Esophagus muscularis mucosa (tissue), 4 donors: ENCODE measurements around the gene RASGRF2. TPM values are rescaled to one million over a fixed set of nuclear protein-coding genes. Genes with fewer than 3 reads are reported as not detected.

Source experiments
- DNase-seq: peaks from one replicate; pipeline ENCODE4 v3.0.0-alpha.2; 2017; ENCODE audit errors: extremely low spot score
- H3K27ac ChIP-seq, 4 donors: fragments of 200-600 bp; sonication (generic); replicated peaks in 1 of 4; 1 replicate in 3 of 4; 2 replicates in 1 of 4; pipeline ENCODE4 v1.5.1; 2016 to 2019; ENCODE audit warnings: mild to moderate bottlenecking in 1 of 4
- H3K27me3 ChIP-seq, 4 donors: fragments of 200-600 bp; sonication (generic); one replicate each; pipeline versions ENCODE4 v1.5.1 to v1.6.0; 2016 to 2019
- H3K36me3 ChIP-seq, 4 donors: fragments of 200-600 bp; sonication (generic); one replicate each; pipeline ENCODE4 v1.5.1; 2016 to 2019
- H3K4me1 ChIP-seq, 4 donors: fragments of 200-600 bp; sonication (generic); one replicate each; pipeline ENCODE4 v1.5.1; 2016 to 2019
- H3K4me3 ChIP-seq, 4 donors: fragments of 200-600 bp; sonication (generic); 1 replicate in 2 of 4; 2 replicates in 2 of 4; pipeline ENCODE4 v1.5.1; 2016 to 2019; ENCODE audit warnings: mild to moderate bottlenecking in 4 of 4, moderate library complexity in 1 of 4
- H3K9me3 ChIP-seq, 4 donors: fragments of 200-600 bp; sonication (generic); 1 replicate in 3 of 4; 2 replicates in 1 of 4; pipeline ENCODE4 v1.5.1; 2016 to 2019
- CTCF ChIP-seq, 3 experiments: fragments of 200-600 bp in 2 of 3; fragments of 450-650 bp in 1 of 3; sonication (generic) in 2 of 3; IDR thresholded peaks; one replicate each; pipeline ENCODE4 v1.5.1; 2017 to 2019; ENCODE audit warnings: antibody characterized with exemption in 3 of 3, mild to moderate bottlenecking in 2 of 3, moderate library complexity in 1 of 3
- EP300 ChIP-seq: sonication (generic); formaldehyde crosslinking; IDR thresholded peaks from one replicate; pipeline ENCODE4 v1.6.1; 2017; ENCODE audit warnings: antibody characterized with exemption
- POLR2A ChIP-seq: fragments of 450-650 bp; IDR thresholded peaks from one replicate; pipeline ENCODE4 v1.6.1; 2017; ENCODE audit warnings: antibody characterized with exemption, moderate library complexity, mild to moderate bottlenecking, low read depth
- POLR2AphosphoS5 ChIP-seq, 2 donors: sonication (generic); formaldehyde crosslinking; IDR thresholded peaks; one replicate each; pipeline ENCODE4 v1.6.1; 2017; ENCODE audit warnings: antibody characterized with exemption in 2 of 2
- WGBS: methylation state at CpG from one replicate; pipeline ENCODE4 v1.1.5; 2018; 5-methylcytosine and 5-hydroxymethylcytosine counted together
- intact Hi-C: fragments of 100-400 bp; cut with DNase I; formaldehyde crosslinking; loops from one replicate; pipeline ENCODE4 v1.15.1; 2023
- total RNA-seq, 4 donors: library from RNA; depleted of rRNA; stranded (reverse); fragments of >200 nt; gene quantifications; one replicate each; pipeline versions ENCODE4 v1.1.0 to v1.2.1, GENCODE V29; 2016

Gene RASGRF2
- total RNA-seq, 4 donors from 2014 or later = 4.2 to 7.6 (median 5.9) TPM

GRCh38 chr5:81233080-81233634 is 273.0 kb downstream of the RASGRF2 start, which contains the start of gene CKMT2:
CKMT2 (plus strand) TSS chr5:81233322; CDS start chr5:81251133, 17,811 bp downstream.
- peak; percentile 94 for DNase-seq
- TF ChIP-seq POLR2AphosphoS5 (IDR thresholded peaks at IDR 0.05) (peak; percentile 69 to 73), CTCF (IDR thresholded peaks at IDR 0.05) (no peak), EP300 (no peak), POLR2A (peak; percentile 57)
- Histone ChIP-seq H3K36me3 (no peaks in the 10 kb centered on the region), H3K9me3 (no peaks in the 10 kb centered on the region), H3K4me1 (peaks cover 31 to 43% (median 43%) of the 10 kb centered on the region in 4 donors), H3K4me3 (peak within 1 kb of the TSS; percentile 45 to 57 (median 50)), H3K27ac (peak within 1 kb of the TSS; percentile 77 to 86 (median 82)), H3K27me3 (no peaks in the 10 kb centered on the region)
- WGBS = 18% methylated on average over 8 of the region's 28 CpGs
- intact Hi-C loops = loop anchor here (5.0 kb wide), 1 partner anchor 69 kb away; the partner anchor contains the start of gene ZCCHC9

GRCh38 chr5:81234299-81234698 is 274.1 kb downstream of the RASGRF2 start:
- intact Hi-C loops = loop anchor here (5.0 kb wide), 1 partner anchor 68 kb away; the partner anchor contains the start of gene ZCCHC9
- 91% methylated on average over 6 of the region's 7 CpGs for WGBS
- H3K36me3 ChIP-seq = no peaks in the 10 kb centered on the region
- peak overlapping the region; percentile 77 to 86 (median 82) for H3K27ac ChIP-seq
- H3K27me3 ChIP-seq = no peaks in the 10 kb centered on the region
- no peak for DNase-seq
- no peaks in the 10 kb centered on the region for H3K9me3 ChIP-seq
- H3K4me3 ChIP-seq = no peak overlapping the region
- H3K4me1 ChIP-seq = peaks cover 31 to 46% (median 43%) of the 10 kb centered on the region in 4 donors
- no peak for TF ChIP-seq EP300
- no peak for TF ChIP-seq CTCF (IDR thresholded peaks at IDR 0.05)
- no peak for TF ChIP-seq POLR2A
- no peak for TF ChIP-seq POLR2AphosphoS5 (IDR thresholded peaks at IDR 0.05)

GRCh38 chr5:81234801-81235200 is 274.6 kb downstream of the RASGRF2 start:
- intact Hi-C loops = loop anchor here (5.0 kb wide), 1 partner anchor 68 kb away; the partner anchor contains the start of gene ZCCHC9
- H3K4me1 ChIP-seq = peaks cover 31 to 51% (median 43%) of the 10 kb centered on the region in 4 donors
- TF ChIP-seq POLR2AphosphoS5 (IDR thresholded peaks at IDR 0.05) = no peak
- TF ChIP-seq EP300 = no peak
- no peak for TF ChIP-seq POLR2A
- no peak for TF ChIP-seq CTCF (IDR thresholded peaks at IDR 0.05)
- H3K4me3 ChIP-seq = no peak overlapping the region
- H3K36me3 ChIP-seq = no peaks in the 10 kb centered on the region
- no peaks in the 10 kb centered on the region for H3K27me3 ChIP-seq
- no peak for DNase-seq
- H3K27ac ChIP-seq = peak overlapping the region; percentile 77 to 86 (median 82)
- WGBS = 78% methylated on average over 2 of the region's 3 CpGs
- H3K9me3 ChIP-seq = no peaks in the 10 kb centered on the region

GRCh38 chr5:81235287-81236072 is 275.3 kb downstream of the RASGRF2 start:
- WGBS = 63% methylated on average over 10 of the region's 10 CpGs
- intact Hi-C loops = no loop called here
- no peak for DNase-seq
- Histone ChIP-seq H3K27ac (peak overlapping the region; percentile 2 to 86 (median 80)), H3K27me3 (no peaks in the 10 kb centered on the region), H3K9me3 (no peaks in the 10 kb centered on the region), H3K4me1 (peaks cover 37 to 58% (median 43%) of the 10 kb centered on the region in 4 donors), H3K4me3 (no peak overlapping the region), H3K36me3 (no peaks in the 10 kb centered on the region)
- TF ChIP-seq EP300 (no peak), POLR2AphosphoS5 (IDR thresholded peaks at IDR 0.05) (no peak), POLR2A (no peak), CTCF (IDR thresholded peaks at IDR 0.05) (no peak)
